NT2/D1 (cell line): Measurements from ENCODE around the gene KDM4F.

Source experiments
- SUZ12 ChIP-seq: IDR thresholded peaks from 2 replicates; pipeline ENCODE4 v1.6.1; 2011; ENCODE audit not compliant: insufficient read length, insufficient read depth; ENCODE audit errors: extremely low read depth
- YY1 ChIP-seq: IDR thresholded peaks from 2 replicates; pipeline ENCODE4 v1.6.1; 2011; ENCODE audit not compliant: insufficient read length, insufficient read depth
- ZNF274 ChIP-seq: IDR thresholded peaks from 2 replicates; pipeline ENCODE4 v1.6.1; 2011; ENCODE audit warnings: mild to moderate bottlenecking, low read depth, low read length

DNA sequence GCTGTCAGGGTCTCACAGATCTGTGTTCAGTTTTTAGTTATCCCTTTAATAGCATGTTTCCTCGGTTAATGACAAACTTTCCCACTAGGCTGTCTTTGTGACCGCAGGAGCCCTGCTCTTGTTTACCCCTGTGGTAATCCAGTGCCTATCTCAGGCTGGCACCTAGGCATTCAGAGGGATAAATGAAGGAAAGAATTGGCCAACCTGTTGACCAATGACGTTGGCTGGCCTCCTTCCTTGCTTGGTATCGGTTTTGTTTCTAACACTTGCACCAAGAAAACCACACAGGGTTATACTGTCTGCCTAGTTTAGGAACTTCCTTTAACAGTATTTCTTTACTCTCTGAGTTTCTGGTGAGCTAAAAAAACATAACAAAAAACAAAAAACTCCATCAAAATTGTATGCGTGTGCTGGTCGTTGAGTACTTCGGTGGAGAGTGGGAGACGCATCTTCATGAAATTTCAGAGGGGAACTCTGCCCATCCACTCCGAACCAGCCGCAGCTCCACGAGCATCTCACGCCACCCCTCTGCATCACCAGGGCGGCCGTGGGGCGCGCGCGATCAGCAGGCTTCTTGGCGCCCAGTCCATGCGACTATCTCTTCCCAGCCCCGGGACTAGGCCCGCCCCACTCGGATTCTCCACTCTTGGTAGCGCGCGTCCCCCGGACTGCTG lies 39.9 kb downstream of the KDM4F start:
- TF ChIP-seq YY1, result no peak
- TF ChIP-seq ZNF274, result no peak
- no peak for TF ChIP-seq SUZ12
